Neuronal stem cell (in vitro differentiated cells): ENCODE measurements around the gene CLHC1.

ENCODE experiments used
- DNase-seq: peaks from one replicate; pipeline ENCODE4 v3.0.0-alpha.2; 2013; ENCODE audit warnings: low spot score
- H2AFZ ChIP-seq: one replicate; pipeline ENCODE4 v1.6.1; 2013; ENCODE audit warnings: mild to moderate bottlenecking, low read length, inconsistent platforms
- H2AK5ac ChIP-seq: 2 replicates; pipeline ENCODE4 v1.6.1; 2013; ENCODE audit warnings: low read depth, mild to moderate bottlenecking, inconsistent platforms, low read length, moderate library complexity, mixed read lengths
- H2BK120ac ChIP-seq: 2 replicates; pipeline ENCODE4 v1.6.1; 2013; ENCODE audit warnings: low read depth, mild to moderate bottlenecking, inconsistent platforms, low read length, moderate library complexity, mixed read lengths
- H2BK12ac ChIP-seq: one replicate; pipeline ENCODE4 v1.6.1; 2013; ENCODE audit warnings: low read length, inconsistent platforms
- H2BK15ac ChIP-seq: 2 replicates; pipeline ENCODE4 v1.6.1; 2013; ENCODE audit warnings: mild to moderate bottlenecking, low read length, inconsistent platforms, mixed read lengths
- H2BK5ac ChIP-seq: one replicate; pipeline ENCODE4 v1.6.1; 2013; ENCODE audit warnings: inconsistent platforms, mild to moderate bottlenecking, low read length, moderate library complexity
- H3K14ac ChIP-seq: one replicate; pipeline ENCODE4 v1.6.1; 2013; ENCODE audit warnings: low read length, inconsistent platforms
- H3K18ac ChIP-seq: 2 replicates; pipeline ENCODE4 v1.6.1; 2013; ENCODE audit warnings: low read length, inconsistent platforms
- H3K23ac ChIP-seq: 2 replicates; pipeline ENCODE4 v1.6.1; 2013; ENCODE audit warnings: low read depth, mild to moderate bottlenecking, mixed read lengths, low read length, inconsistent platforms; ENCODE audit not compliant: poor library complexity
- H3K27ac ChIP-seq: replicated peaks from 3 replicates; pipeline ENCODE4 v1.5.1; 2013; ENCODE audit warnings: low read length, inconsistent platforms
- H3K27me3 ChIP-seq, 3 experiments: 2 replicates each; pipeline ENCODE4 v1.6.1; 2013; ENCODE audit warnings: low read length in 3 of 3, mild to moderate bottlenecking in 2 of 3, inconsistent platforms in 1 of 3, low read depth in 1 of 3, mixed read lengths in 1 of 3, moderate library complexity in 1 of 3; ENCODE audit not compliant: control insufficient read depth in 3 of 3, insufficient read depth in 3 of 3
- H3K36me3 ChIP-seq, 2 donors: replicated peaks in 1 of 2; 2 replicates each; pipeline ENCODE4 v1.6.1; 2013; ENCODE audit warnings: low read length in 2 of 2; ENCODE audit not compliant: control insufficient read depth in 2 of 2, insufficient read depth in 2 of 2
- H3K4ac ChIP-seq: 2 replicates; pipeline ENCODE4 v1.6.1; 2013; ENCODE audit warnings: inconsistent platforms, mild to moderate bottlenecking, low read length, moderate library complexity
- H3K4me1 ChIP-seq, 2 donors: 1 replicate in 1 of 2; 2 replicates in 1 of 2; pipeline ENCODE4 v1.6.1; 2013; ENCODE audit warnings: low read length in 2 of 2, low read depth in 1 of 2; ENCODE audit not compliant: control insufficient read depth in 2 of 2, insufficient read depth in 1 of 2
- H3K4me2 ChIP-seq: one replicate; pipeline ENCODE4 v1.6.1; 2013; ENCODE audit warnings: mild to moderate bottlenecking, low read length, inconsistent platforms; ENCODE audit not compliant: insufficient read depth, poor library complexity, severe bottlenecking
- H3K4me3 ChIP-seq, 2 donors: 2 replicates each; pipeline ENCODE4 v1.5.1; 2013; ENCODE audit warnings: low read length in 2 of 2, mild to moderate bottlenecking in 2 of 2, inconsistent platforms in 1 of 2, moderate library complexity in 1 of 2
- H3K79me1 ChIP-seq: one replicate; pipeline ENCODE4 v1.6.1; 2013; ENCODE audit warnings: low read depth, mild to moderate bottlenecking, inconsistent platforms, low read length, moderate library complexity
- H3K9ac ChIP-seq: one replicate; pipeline ENCODE4 v1.6.1; 2013; ENCODE audit warnings: mild to moderate bottlenecking, low read depth, low read length, inconsistent platforms; ENCODE audit not compliant: poor library complexity
- H3K9me3 ChIP-seq, 2 donors: replicated peaks in 1 of 2; 2 replicates each; pipeline versions ENCODE3 to v1.6.1; 2013; ENCODE audit warnings: low read length in 2 of 2, mild to moderate bottlenecking in 2 of 2, inconsistent platforms in 1 of 2, low read depth in 1 of 2, mixed read lengths in 1 of 2, moderate library complexity in 1 of 2; ENCODE audit not compliant: control insufficient read depth in 2 of 2, insufficient read depth in 1 of 2
- H4K8ac ChIP-seq: one replicate; pipeline ENCODE4 v1.6.1; 2013; ENCODE audit warnings: low read depth, mild to moderate bottlenecking, inconsistent platforms, low read length, moderate library complexity
- H4K91ac ChIP-seq: one replicate; pipeline ENCODE4 v1.6.1; 2013; ENCODE audit warnings: low read length, low read depth, mild to moderate bottlenecking, inconsistent platforms; ENCODE audit not compliant: poor library complexity
- WGBS, 2 donors: extraction: QIAGEN DNeasy Blood & Tissue Kit; methylation state at CpG; one replicate each; pipeline ENCODE4 v1.1.7; 2013; ENCODE audit warnings: missing lambda C conversion rate in 2 of 2, mixed read lengths in 1 of 2; ENCODE audit not compliant: insufficient read length in 2 of 2, insufficient replicate concordance in 1 of 2; ENCODE audit errors: extremely low coverage in 2 of 2; 5-methylcytosine and 5-hydroxymethylcytosine counted together

The CLHC1 gene

DNA sequence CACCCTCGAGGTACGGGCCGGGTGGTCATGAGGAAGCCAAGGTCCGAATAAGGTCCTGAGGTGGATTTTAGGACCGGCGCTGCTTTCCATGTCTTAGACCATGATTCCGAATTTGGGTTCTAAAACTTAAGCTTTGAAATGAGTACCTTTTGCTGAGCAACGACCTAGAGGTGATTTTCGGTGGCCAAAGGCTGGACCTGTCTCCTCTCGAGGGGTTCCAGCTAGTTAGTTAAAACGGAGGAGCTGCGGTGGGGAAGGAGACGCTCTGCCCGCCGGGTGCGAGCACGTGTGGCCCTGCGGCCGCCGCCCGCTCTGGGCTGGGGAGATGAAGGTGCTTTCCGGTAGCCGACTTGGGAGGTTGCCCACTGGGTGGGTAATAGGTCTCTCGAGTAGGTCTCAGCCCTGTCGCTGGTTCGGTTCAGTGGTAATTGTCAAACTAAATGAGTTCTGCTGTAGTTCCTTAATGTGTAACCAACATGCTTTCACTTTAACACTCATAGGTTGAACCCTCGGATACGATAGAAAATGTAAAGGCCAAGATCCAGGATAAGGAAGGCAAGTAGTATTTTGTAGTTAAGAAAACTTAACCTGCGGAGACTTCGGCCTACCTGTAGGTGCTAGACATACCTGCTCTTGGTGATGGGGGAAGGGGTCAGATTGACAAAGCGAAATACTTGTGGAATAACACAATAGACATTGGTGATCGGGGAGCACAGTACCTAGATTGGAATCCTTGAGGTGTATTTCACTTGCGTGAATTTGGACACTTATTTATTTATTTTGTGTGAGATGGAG, 967 bp upstream of the CLHC1 start:
- H3K27me3 ChIP-seq, result no peaks in the 10 kb centered on the region
- H3K4me2 ChIP-seq, result peak overlapping the region; percentile 78
- peaks cover 9 to 58% of the 10 kb centered on the region in 2 donors for H3K36me3 ChIP-seq
- H3K14ac ChIP-seq, result peak overlapping the region; percentile 25
- H3K27ac ChIP-seq, result no peak overlapping the region
- no peak overlapping the region for H2BK12ac ChIP-seq
- H4K91ac ChIP-seq, result no peak overlapping the region
- H3K4me3 ChIP-seq, result peak overlapping the region; percentile 64 to 93
- no peak overlapping the region for H4K8ac ChIP-seq
- no peak overlapping the region for H3K4ac ChIP-seq
- peak overlapping the region; percentile 82 for H3K18ac ChIP-seq
- no peak overlapping the region for H2BK5ac ChIP-seq
- no peak overlapping the region for H2BK120ac ChIP-seq
- peak overlapping the region; percentile 6 for H2AK5ac ChIP-seq
- no peak overlapping the region for H2BK15ac ChIP-seq
- no CpG with 5 or more reads among the region's 33 CpGs for WGBS, 2 donors
- peak overlapping the region; percentile 38 for H3K23ac ChIP-seq
- H3K9ac ChIP-seq, result peak overlapping the region; percentile 92
- no peaks in the 10 kb centered on the region for H3K9me3 ChIP-seq
- DNase-seq, result no peak
- peaks cover 5 to 9% of the 10 kb centered on the region in 2 donors for H3K4me1 ChIP-seq
- peaks cover 2% of the 10 kb centered on the region for H3K79me1 ChIP-seq
- H2AFZ ChIP-seq, result peak overlapping the region; percentile 85

DNA sequence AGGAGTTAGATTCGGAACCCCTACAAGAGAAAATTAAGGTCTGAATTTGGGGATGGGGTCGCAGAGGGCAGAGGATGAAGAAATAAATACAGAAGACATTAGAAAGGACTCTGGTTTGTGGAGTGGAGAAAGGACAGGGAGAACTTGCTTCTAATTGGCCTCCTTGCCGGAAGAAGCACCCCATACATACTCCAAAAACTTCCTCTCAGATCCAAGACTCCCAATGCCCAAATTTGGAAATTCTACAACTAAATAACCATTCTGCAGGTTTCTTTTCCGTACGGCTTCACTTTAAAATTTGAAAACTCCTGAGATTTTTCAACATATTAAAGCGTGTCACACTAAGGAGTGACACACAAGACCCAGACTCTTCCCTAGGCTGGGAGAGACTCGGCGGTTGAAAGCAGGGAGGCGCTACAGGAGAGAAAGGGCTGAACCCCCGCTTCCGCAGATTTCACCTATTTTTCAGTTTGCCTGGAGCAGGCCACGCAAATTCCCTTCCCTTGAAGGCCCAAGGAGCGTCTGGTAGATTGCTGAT, 478 bp downstream of the CLHC1 start:
- WGBS, 2 donors, result no CpG with 5 or more reads among the region's 13 CpGs
- H3K27ac ChIP-seq, result peak overlapping the region; percentile 51
- peak overlapping the region; percentile 64 to 93 for H3K4me3 ChIP-seq
- H3K9ac ChIP-seq, result peak overlapping the region; percentile 75
- H4K8ac ChIP-seq, result no peak overlapping the region
- no peak overlapping the region for H2BK5ac ChIP-seq
- H2BK12ac ChIP-seq, result no peak overlapping the region
- H3K23ac ChIP-seq, result peak overlapping the region; percentile 53
- H3K14ac ChIP-seq, result no peak overlapping the region
- no peak overlapping the region for H2BK120ac ChIP-seq
- no peak overlapping the region for H2AK5ac ChIP-seq
- no peak for DNase-seq
- no peak overlapping the region for H2BK15ac ChIP-seq
- no peaks in the 10 kb centered on the region for H3K27me3 ChIP-seq
- peak overlapping the region; percentile 85 for H2AFZ ChIP-seq
- peaks cover 5 to 9% of the 10 kb centered on the region in 2 donors for H3K4me1 ChIP-seq
- peaks cover 2% of the 10 kb centered on the region for H3K79me1 ChIP-seq
- H4K91ac ChIP-seq, result no peak overlapping the region
- H3K4ac ChIP-seq, result no peak overlapping the region
- H3K9me3 ChIP-seq, result no peaks in the 10 kb centered on the region
- H3K4me2 ChIP-seq, result peak overlapping the region; percentile 57
- H3K18ac ChIP-seq, result peak overlapping the region; percentile 33
- H3K36me3 ChIP-seq, result peaks cover 9 to 49% of the 10 kb centered on the region in 2 donors

DNA sequence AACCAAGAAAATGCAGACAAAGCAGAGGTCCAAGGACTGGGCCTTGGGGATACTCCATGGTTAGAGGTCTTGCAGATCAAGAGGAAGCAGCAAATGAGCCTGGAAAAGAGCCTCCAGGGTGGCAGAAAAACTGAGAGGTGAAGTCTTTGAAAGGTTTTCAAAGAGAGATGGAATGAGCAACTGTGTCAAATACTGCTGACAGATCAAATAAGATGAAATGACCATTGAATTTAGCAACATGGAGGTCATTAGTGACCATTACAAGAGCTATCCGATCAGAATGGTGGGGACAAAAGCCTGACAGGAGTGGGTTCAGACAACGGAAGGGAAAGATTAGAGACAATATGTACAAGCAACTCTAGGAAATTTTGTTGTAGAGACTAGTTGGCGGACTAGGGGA, 1.5 kb downstream of the CLHC1 start:
- Histone ChIP-seq H3K9me3 (no peaks in the 10 kb centered on the region), H3K4me2 (no peak overlapping the region), H2AFZ (no peak overlapping the region), H3K14ac (no peak overlapping the region), H3K27ac (no peak overlapping the region), H3K4ac (no peak overlapping the region), H2BK12ac (no peak overlapping the region), H4K8ac (no peak overlapping the region), H3K36me3 (peaks cover 6 to 38% of the 10 kb centered on the region in 2 donors), H3K9ac (no peak overlapping the region), H2BK15ac (no peak overlapping the region), H3K4me3 (no peak overlapping the region), H2BK120ac (no peak overlapping the region), H3K79me1 (peaks cover 2% of the 10 kb centered on the region), H3K23ac (no peak overlapping the region), H3K27me3 (no peaks in the 10 kb centered on the region), H2BK5ac (no peak overlapping the region), H2AK5ac (no peak overlapping the region), H4K91ac (no peak overlapping the region), H3K18ac (no peak overlapping the region), H3K4me1 (peaks cover 5 to 9% of the 10 kb centered on the region in 2 donors)
- WGBS, 2 donors, result no CpG with 5 or more reads among the region's 3 CpGs
- no peak for DNase-seq

DNA sequence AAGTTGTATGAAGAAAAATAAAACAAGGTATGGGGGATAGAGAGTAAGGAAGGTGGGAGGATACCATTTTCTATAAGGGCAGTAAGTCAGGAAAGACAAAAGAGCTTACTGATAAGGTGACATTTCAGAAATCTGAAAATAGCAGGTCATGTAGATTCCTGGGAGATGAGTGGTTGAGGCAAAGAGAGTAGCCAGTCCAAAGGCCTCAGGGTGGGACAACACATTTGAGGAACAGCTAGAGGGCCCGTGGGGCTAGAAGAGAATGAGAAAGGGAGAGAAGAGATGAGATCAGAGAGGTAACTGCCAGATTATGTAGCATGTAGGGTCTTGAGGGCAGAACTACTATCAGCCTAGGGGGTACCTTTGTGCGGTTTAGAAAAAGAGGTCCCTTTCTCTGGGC, 2.9 kb downstream of the CLHC1 start:
- H3K4ac ChIP-seq, result no peak overlapping the region
- peaks cover 0 to 4% of the 10 kb centered on the region in 2 donors for H3K9me3 ChIP-seq
- no peak overlapping the region for H3K18ac ChIP-seq
- no peak for DNase-seq
- H3K36me3 ChIP-seq, result peaks cover 3 to 38% of the 10 kb centered on the region in 2 donors
- H4K8ac ChIP-seq, result no peak overlapping the region
- H3K4me2 ChIP-seq, result no peak overlapping the region
- no peaks in the 10 kb centered on the region for H3K27me3 ChIP-seq
- peaks cover 3% of the 10 kb centered on the region for H3K79me1 ChIP-seq
- no peak overlapping the region for H3K14ac ChIP-seq
- H3K9ac ChIP-seq, result no peak overlapping the region
- H2BK15ac ChIP-seq, result no peak overlapping the region
- H3K27ac ChIP-seq, result no peak overlapping the region
- H4K91ac ChIP-seq, result no peak overlapping the region
- H2BK12ac ChIP-seq, result no peak overlapping the region
- H2BK120ac ChIP-seq, result no peak overlapping the region
- no peak overlapping the region for H3K4me3 ChIP-seq
- H2AFZ ChIP-seq, result no peak overlapping the region
- no peak overlapping the region for H2AK5ac ChIP-seq
- H2BK5ac ChIP-seq, result no peak overlapping the region
- H3K4me1 ChIP-seq, result peaks cover 3 to 9% of the 10 kb centered on the region in 2 donors
- no peak overlapping the region for H3K23ac ChIP-seq
- no CpG with 5 or more reads among the region's 2 CpGs for WGBS, 2 donors
